Measurements from ENCODE around the gene POLR3K.

Gene POLR3K
- total RNA-seq = 2.5 to 5.8 (median 2.9) reads per million in 3 donors

DNA sequence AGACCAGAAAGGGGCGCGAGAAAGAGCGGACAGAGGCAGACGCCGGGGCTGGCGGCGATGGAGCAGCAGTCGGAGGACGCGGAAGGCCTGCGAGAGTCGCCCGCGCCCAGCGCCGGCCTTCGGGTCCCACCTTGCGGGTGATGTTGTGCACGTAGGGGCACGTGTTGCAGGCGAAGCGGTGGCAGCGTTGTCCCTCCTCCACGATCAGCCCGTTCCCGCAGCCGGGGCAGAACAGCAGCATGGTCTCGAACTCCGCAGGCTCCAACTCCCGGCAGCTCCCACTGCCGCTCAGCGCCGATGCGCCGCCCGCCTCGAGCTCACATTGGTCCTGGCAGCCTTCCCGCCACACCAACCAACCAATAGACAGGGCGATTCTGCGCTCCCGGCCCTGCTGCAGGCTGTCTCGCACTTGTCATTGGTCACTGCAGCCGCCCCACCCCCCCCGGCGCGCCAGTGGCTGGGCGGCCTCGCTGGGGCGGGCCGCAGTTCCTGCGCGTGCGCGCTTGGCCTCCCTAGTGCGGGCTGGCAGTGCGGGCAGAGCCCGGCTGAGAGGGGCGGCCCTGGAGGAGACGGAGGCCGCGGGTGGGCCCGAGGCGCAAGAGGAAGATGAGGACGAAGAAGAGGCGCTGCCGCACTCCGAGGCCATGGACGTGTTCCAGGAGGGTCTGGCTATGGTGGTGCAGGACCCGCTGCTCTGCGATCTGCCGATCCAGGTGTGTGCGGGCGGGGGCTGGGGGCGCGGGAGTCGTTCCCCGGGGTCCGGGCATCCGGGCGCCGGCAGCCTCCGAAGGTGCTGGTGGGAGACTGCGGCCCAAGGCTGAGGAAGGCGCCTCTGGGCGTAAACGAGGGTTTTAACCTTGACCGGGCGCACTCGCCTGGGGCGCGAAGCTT lies at the start of gene POLR3K, which contains the start of gene SNRNP25:
Gene POLR3K, minus strand, starts transcription at position 263 of the 891 bp plus-strand sequence. Its CDS starts 22 bp downstream, at position 241.
Gene SNRNP25, plus strand, starts transcription at position 483 of the 891 bp plus-strand sequence. Its CDS starts 189 bp downstream, at position 672.
- peak within 1 kb of the TSS; percentile 61 for H3K27ac ChIP-seq (ENCODE audit: insufficient read depth, low read length, poor library complexity, severe bottlenecking)
- H3K36me3 ChIP-seq (ENCODE audit: control insufficient read depth, insufficient read depth, low read length) = peaks cover 10% of the 10 kb centered on the region
- peak within 1 kb of the TSS; percentile 65 for H3K4me3 ChIP-seq (ENCODE audit: insufficient read depth, low read depth, low read length, poor library complexity, severe bottlenecking)
- no peaks in the 10 kb centered on the region for H3K27me3 ChIP-seq (replicated peaks; ENCODE audit: control insufficient read depth, insufficient read depth, low read length, poor library complexity, severe bottlenecking)
- no peaks in the 10 kb centered on the region for H3K9me3 ChIP-seq (ENCODE audit: control insufficient read depth, low read length)
- DNase-seq = peak; percentile 96 to 98 (median 97)
- peaks cover 8% of the 10 kb centered on the region for H3K4me1 ChIP-seq (ENCODE audit: control insufficient read depth, insufficient read depth, low read length, poor library complexity, severe bottlenecking)

DNA sequence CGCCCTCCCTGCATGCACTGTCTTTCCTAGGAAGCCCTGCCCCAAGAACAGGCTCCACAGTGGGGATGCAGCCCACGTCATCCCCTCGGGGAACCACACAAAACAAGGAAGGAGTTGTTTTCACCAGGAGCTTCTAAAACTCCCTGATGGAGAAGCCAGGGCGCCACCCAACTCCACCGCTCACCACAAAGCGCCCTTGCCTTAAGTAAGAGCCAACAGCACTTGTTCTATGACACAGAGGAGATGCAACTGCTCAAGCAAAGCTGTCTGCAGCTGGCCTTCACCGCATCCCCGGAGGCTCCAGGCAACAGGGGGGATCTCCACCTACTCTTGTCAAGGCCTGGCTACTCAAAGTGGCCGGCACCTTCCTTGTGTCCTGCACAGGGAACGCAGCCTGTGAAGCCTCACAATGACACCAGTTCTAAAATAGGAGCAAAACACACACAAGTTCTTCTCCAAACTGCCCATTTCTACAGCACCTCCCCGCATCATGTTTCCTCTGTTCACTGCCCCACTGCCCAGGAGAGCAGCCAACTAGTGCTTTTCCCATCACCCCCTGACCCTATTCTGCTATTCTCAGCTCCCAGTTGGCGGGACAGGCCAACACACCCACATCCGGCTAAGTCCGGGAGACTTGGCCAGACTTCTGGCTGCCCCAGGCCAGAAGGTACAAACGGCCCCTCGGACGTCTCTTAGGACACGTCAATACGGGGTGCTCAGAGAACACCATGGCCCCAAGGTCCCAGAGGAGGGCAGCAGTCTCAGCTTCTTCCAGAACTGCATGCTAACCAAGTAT lies 48.9 kb upstream of the POLR3K start:
- no peak for DNase-seq
- Histone ChIP-seq H3K27me3 (replicated peaks; ENCODE audit: control insufficient read depth, insufficient read depth, low read length, poor library complexity, severe bottlenecking) (no peaks in the 10 kb centered on the region), H3K27ac (ENCODE audit: insufficient read depth, low read length, poor library complexity, severe bottlenecking) (no peak overlapping the region), H3K4me3 (ENCODE audit: insufficient read depth, low read depth, low read length, poor library complexity, severe bottlenecking) (no peak overlapping the region), H3K9me3 (ENCODE audit: control insufficient read depth, low read length) (no peaks in the 10 kb centered on the region), H3K36me3 (ENCODE audit: control insufficient read depth, insufficient read depth, low read length) (peaks cover 5% of the 10 kb centered on the region), H3K4me1 (ENCODE audit: control insufficient read depth, insufficient read depth, low read length, poor library complexity, severe bottlenecking) (no peaks in the 10 kb centered on the region)

DNA sequence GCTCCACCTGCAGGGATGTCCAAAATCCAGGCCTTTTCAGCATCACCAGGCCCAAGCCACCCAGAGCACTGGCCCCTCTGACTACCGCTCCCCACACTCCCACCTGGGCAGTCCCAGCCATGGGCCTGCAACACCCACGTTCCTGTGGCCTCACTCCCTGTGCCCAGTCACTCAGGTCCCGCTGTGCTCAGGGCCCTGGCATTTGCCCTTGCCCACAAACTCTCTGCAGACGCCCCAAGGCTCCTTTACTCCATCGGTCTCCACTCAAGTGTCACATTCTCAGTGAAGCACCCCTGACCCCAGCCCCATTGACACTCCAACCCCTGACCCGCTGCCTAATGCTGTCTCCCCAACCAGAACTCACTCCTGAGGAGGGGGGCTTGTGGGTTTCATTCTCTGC lies 48.2 kb upstream of the POLR3K start:
- H3K9me3 ChIP-seq (ENCODE audit: control insufficient read depth, low read length) = no peaks in the 10 kb centered on the region
- H3K27me3 ChIP-seq (replicated peaks; ENCODE audit: control insufficient read depth, insufficient read depth, low read length, poor library complexity, severe bottlenecking) = no peaks in the 10 kb centered on the region
- no peak overlapping the region for H3K27ac ChIP-seq (ENCODE audit: insufficient read depth, low read length, poor library complexity, severe bottlenecking)
- H3K4me1 ChIP-seq (ENCODE audit: control insufficient read depth, insufficient read depth, low read length, poor library complexity, severe bottlenecking) = no peaks in the 10 kb centered on the region
- peaks cover 5% of the 10 kb centered on the region for H3K36me3 ChIP-seq (ENCODE audit: control insufficient read depth, insufficient read depth, low read length)
- no peak overlapping the region for H3K4me3 ChIP-seq (ENCODE audit: insufficient read depth, low read depth, low read length, poor library complexity, severe bottlenecking)
- no peak for DNase-seq

DNA sequence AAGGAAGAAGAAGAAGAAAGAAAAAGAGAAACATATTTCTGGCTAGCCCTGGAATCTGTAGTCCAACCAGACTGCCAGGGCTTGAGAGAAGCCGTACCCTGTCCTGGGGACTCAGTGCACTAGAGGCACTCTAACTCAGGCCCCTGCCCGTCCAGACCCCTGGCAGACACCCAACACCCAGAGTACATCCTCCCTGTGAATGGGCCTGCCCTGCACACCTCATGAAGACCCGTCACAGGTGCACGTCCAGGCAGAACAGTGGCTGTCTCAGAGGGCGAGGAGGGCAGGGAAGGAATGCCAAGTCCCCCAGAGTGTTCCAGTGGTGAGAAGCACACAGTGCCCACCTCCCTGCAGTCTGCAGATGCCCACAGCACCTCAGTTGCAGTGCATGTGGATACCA lies 47.6 kb upstream of the POLR3K start:
- no peak overlapping the region for H3K4me3 ChIP-seq (ENCODE audit: insufficient read depth, low read depth, low read length, poor library complexity, severe bottlenecking)
- no peak for DNase-seq
- H3K4me1 ChIP-seq (ENCODE audit: control insufficient read depth, insufficient read depth, low read length, poor library complexity, severe bottlenecking) = no peaks in the 10 kb centered on the region
- H3K36me3 ChIP-seq (ENCODE audit: control insufficient read depth, insufficient read depth, low read length) = peaks cover 5% of the 10 kb centered on the region
- no peak overlapping the region for H3K27ac ChIP-seq (ENCODE audit: insufficient read depth, low read length, poor library complexity, severe bottlenecking)
- H3K9me3 ChIP-seq (ENCODE audit: control insufficient read depth, low read length) = no peaks in the 10 kb centered on the region
- no peaks in the 10 kb centered on the region for H3K27me3 ChIP-seq (replicated peaks; ENCODE audit: control insufficient read depth, insufficient read depth, low read length, poor library complexity, severe bottlenecking)

DNA sequence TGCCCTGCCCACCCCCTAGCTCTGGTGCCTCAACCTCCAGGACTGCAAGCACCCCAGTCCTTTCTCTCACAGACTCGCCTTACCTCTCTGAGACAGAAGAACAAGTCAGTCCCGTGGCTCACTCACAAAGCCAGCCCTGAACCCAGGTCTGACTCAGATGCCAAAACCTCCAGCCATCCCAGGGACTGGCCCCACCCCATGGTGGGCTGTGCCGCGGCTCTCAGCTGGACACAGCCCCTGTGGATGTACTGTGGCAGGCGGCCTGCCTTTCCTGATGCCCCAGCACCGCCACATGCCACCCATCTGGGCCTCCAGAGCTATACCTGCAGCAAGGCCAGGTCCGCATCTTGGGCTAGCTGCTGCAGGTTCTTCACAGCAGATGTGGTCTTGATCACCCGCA lies 44.4 kb upstream of the POLR3K start:
- H3K36me3 ChIP-seq (ENCODE audit: control insufficient read depth, insufficient read depth, low read length) = no peaks in the 10 kb centered on the region
- no peaks in the 10 kb centered on the region for H3K27me3 ChIP-seq (replicated peaks; ENCODE audit: control insufficient read depth, insufficient read depth, low read length, poor library complexity, severe bottlenecking)
- no peak for DNase-seq
- no peaks in the 10 kb centered on the region for H3K4me1 ChIP-seq (ENCODE audit: control insufficient read depth, insufficient read depth, low read length, poor library complexity, severe bottlenecking)
- no peaks in the 10 kb centered on the region for H3K9me3 ChIP-seq (ENCODE audit: control insufficient read depth, low read length)
- no peak overlapping the region for H3K27ac ChIP-seq (ENCODE audit: insufficient read depth, low read length, poor library complexity, severe bottlenecking)
- H3K4me3 ChIP-seq (ENCODE audit: insufficient read depth, low read depth, low read length, poor library complexity, severe bottlenecking) = no peak overlapping the region

DNA sequence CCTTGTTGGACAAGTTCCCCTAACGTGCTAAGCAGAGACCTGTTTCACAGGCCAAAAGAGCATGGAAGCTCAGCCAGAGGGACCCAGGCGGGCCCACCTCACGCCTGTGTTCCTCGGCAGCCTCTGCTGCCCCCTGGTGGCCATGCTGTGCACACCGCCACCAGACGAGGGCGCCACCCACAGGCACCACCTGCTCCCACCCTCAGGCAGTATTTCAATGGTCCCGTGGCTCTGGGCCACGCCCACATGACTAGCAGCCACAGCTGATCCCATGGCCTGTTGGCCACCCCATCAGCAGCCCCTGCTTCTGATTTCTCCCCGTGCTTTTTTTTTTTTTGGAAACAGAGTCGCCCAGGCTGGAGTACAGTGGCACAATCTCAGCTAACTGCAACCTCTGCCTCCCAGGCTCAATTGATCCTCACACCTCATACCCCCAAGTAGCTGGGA lies 43.5 kb upstream of the POLR3K start:
- Histone ChIP-seq H3K4me3 (ENCODE audit: insufficient read depth, low read depth, low read length, poor library complexity, severe bottlenecking) (no peak overlapping the region), H3K27ac (ENCODE audit: insufficient read depth, low read length, poor library complexity, severe bottlenecking) (no peak overlapping the region), H3K27me3 (replicated peaks; ENCODE audit: control insufficient read depth, insufficient read depth, low read length, poor library complexity, severe bottlenecking) (no peaks in the 10 kb centered on the region), H3K4me1 (ENCODE audit: control insufficient read depth, insufficient read depth, low read length, poor library complexity, severe bottlenecking) (no peaks in the 10 kb centered on the region), H3K36me3 (ENCODE audit: control insufficient read depth, insufficient read depth, low read length) (no peaks in the 10 kb centered on the region), H3K9me3 (ENCODE audit: control insufficient read depth, low read length) (no peaks in the 10 kb centered on the region)
- peak; percentile 79 to 83 (median 82) for DNase-seq

DNA sequence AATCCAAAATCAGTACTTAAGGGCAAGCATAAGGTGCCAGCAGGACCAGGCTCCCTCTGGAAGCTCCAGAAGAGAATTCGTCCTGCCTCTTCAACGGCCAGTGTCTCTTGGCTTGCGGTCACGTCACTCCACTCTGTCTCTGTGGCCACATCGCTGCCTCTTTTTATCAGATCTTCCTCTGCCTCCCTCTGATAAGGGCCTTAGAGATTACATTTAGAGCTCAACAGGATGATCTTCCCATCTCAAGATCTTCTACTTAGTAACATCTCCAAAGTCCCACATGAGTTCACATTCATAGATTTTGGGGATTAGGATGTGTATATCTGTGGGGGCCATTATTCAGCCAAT lies 41.5 kb upstream of the POLR3K start:
- Histone ChIP-seq H3K36me3 (ENCODE audit: control insufficient read depth, insufficient read depth, low read length) (no peaks in the 10 kb centered on the region), H3K27me3 (replicated peaks; ENCODE audit: control insufficient read depth, insufficient read depth, low read length, poor library complexity, severe bottlenecking) (no peaks in the 10 kb centered on the region), H3K9me3 (ENCODE audit: control insufficient read depth, low read length) (no peaks in the 10 kb centered on the region), H3K4me1 (ENCODE audit: control insufficient read depth, insufficient read depth, low read length, poor library complexity, severe bottlenecking) (no peaks in the 10 kb centered on the region), H3K4me3 (ENCODE audit: insufficient read depth, low read depth, low read length, poor library complexity, severe bottlenecking) (no peak overlapping the region), H3K27ac (ENCODE audit: insufficient read depth, low read length, poor library complexity, severe bottlenecking) (no peak overlapping the region)
- no peak for DNase-seq

DNA sequence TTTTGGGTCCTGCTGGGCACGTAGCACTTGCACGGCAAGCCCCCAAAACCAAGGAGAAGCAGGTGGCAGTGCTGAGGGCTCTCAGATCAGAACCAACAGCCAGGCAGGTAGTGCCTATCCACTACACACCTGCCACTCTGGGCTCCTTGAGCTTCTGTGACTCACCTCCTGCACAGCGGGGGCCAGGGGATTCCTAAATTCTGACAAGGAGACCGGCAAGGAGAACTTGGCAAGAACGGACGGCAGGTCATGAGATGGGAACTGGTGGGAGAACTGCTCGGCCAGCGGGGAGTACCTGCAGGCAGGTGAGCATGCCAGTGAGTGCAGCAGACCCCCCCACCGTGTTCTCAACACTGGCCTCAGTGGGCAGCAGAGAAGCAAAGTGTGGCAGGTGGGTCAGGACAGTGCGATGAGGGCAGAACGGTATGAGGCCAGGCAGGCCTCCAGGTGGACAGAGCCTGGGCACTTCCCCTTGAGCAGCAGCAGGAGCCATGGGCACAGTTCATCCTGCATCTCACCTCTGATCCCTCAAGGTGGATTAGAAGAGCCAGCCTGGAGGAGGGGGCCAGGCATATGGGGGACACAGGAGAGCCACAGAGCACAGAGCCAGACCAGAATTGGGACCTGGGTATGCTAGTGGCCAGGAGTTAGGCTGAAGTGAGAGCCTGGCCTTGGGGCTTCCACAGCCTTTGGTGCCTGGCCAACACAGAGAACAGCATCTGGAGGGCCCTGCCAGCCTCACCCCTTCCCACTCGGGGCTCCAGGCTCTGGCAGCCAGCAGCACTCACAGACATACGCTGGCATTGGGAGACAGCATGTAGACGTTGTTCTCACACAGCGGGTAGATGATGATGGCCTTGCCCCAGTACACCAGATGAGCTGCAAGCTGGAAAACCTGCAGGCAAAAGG lies 39.3 kb upstream of the POLR3K start:
- Histone ChIP-seq H3K27ac (ENCODE audit: insufficient read depth, low read length, poor library complexity, severe bottlenecking) (no peak overlapping the region), H3K4me3 (ENCODE audit: insufficient read depth, low read depth, low read length, poor library complexity, severe bottlenecking) (no peak overlapping the region), H3K4me1 (ENCODE audit: control insufficient read depth, insufficient read depth, low read length, poor library complexity, severe bottlenecking) (no peaks in the 10 kb centered on the region), H3K27me3 (replicated peaks; ENCODE audit: control insufficient read depth, insufficient read depth, low read length, poor library complexity, severe bottlenecking) (no peaks in the 10 kb centered on the region), H3K9me3 (ENCODE audit: control insufficient read depth, low read length) (no peaks in the 10 kb centered on the region), H3K36me3 (ENCODE audit: control insufficient read depth, insufficient read depth, low read length) (peaks cover 16% of the 10 kb centered on the region)
- DNase-seq = no peak

DNA sequence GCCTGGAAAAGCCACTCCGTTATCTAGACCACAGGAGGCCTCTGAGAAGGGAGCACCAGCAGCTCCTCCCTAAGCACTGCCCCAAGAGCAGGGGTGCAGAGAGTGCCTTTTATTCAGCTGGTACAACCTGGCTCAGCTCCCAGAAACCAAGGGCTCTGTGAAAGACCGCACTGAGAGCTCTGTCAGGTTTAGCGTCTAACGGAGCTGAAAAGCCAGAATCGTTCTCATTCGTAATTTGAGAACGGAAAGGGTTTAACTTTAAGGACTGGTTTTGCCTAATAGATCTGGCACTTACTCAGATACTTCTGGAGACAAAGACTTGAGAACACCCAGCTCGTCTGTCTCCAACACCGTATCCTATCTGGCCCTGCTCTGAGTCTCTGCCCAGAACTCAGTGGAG lies 38.1 kb upstream of the POLR3K start:
- Histone ChIP-seq H3K4me3 (ENCODE audit: insufficient read depth, low read depth, low read length, poor library complexity, severe bottlenecking) (no peak overlapping the region), H3K27me3 (replicated peaks; ENCODE audit: control insufficient read depth, insufficient read depth, low read length, poor library complexity, severe bottlenecking) (no peaks in the 10 kb centered on the region), H3K9me3 (ENCODE audit: control insufficient read depth, low read length) (no peaks in the 10 kb centered on the region), H3K27ac (ENCODE audit: insufficient read depth, low read length, poor library complexity, severe bottlenecking) (no peak overlapping the region), H3K36me3 (ENCODE audit: control insufficient read depth, insufficient read depth, low read length) (peaks cover 17% of the 10 kb centered on the region), H3K4me1 (ENCODE audit: control insufficient read depth, insufficient read depth, low read length, poor library complexity, severe bottlenecking) (no peaks in the 10 kb centered on the region)
- no peak for DNase-seq
